ENCODE results near the gene MAML2.

The MAML2 gene

DNA sequence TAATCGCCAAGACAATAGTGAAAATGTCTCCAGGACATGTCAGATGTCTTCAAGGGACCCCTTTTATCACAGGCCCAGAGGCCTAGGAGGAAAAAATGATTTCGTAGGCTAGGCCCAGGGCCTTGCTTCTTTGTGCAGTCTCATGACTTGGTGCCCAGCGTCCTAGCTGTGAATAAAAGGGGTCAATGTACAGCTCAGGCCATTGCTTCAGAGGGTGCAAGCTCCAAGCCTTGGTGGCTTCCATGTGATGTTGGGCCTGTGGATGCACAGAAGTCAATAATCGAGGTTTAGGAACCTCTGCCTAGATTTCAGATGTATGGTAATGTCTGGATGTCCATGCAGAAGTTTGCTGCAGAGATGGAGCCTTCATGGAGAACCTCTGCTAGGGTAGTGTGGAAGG is 398.4 kb downstream of the MAML2 start:
- Histone ChIP-seq H3K4me1 (ENCODE audit: control insufficient read depth, insufficient read depth, low read length) (no peaks in the 10 kb centered on the region), H3K4me3 (ENCODE audit: low read length) (no peak overlapping the region), H3K9ac (ENCODE audit: low read length) (no peak overlapping the region), H3K9me3 (ENCODE audit: control insufficient read depth, low read length) (no peaks in the 10 kb centered on the region), H3K36me3 (ENCODE audit: control insufficient read depth, insufficient read depth, low read length) (no peaks in the 10 kb centered on the region), H3K27me3 (ENCODE audit: control insufficient read depth, insufficient read depth, low read length) (no peaks in the 10 kb centered on the region)

DNA sequence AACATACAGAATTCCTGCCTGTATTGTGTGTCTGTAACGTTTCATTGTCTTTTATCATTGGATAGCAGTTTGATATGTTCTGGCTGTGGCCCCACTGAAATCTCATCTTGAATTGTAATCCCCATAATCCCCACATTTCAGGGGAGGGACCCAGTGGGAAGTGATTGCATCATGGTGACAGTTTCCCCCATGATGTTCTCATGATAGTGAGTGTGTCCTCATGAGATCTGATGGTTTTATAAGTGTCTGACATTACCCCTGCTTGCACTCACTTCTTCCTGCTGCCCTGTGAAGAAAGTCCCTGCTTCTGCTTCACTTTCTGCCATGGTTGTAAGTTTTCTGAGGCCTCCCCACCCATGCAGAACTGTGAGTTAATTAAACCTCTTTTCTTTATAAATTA is 399.4 kb downstream of the MAML2 start:
- H3K27me3 ChIP-seq (ENCODE audit: control insufficient read depth, insufficient read depth, low read length), result no peaks in the 10 kb centered on the region
- no peak overlapping the region for H3K9ac ChIP-seq (ENCODE audit: low read length)
- no peak overlapping the region for H3K4me3 ChIP-seq (ENCODE audit: low read length)
- H3K4me1 ChIP-seq (ENCODE audit: control insufficient read depth, insufficient read depth, low read length), result no peaks in the 10 kb centered on the region
- H3K9me3 ChIP-seq (ENCODE audit: control insufficient read depth, low read length), result no peaks in the 10 kb centered on the region
- H3K36me3 ChIP-seq (ENCODE audit: control insufficient read depth, insufficient read depth, low read length), result no peaks in the 10 kb centered on the region

DNA sequence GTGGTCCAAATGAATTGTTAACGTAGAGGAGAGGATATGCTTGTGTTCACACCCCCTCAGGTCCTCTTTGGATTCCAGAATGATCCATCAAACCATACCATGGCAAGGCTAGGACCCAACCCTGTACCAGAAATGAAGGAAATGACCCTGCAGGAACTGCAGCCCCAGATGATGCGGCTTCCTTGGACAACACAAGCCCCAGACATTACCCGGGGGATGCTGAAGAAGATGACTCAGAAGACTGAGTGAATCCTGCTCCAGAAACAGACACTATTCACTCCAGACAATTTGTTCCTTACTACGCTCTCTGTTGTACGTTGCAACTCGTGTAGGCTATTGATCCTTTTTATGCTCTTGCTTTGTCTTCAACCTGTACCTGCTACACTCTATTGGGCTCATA is 403.9 kb downstream of the MAML2 start:
- Histone ChIP-seq H3K4me3 (ENCODE audit: low read length) (no peak overlapping the region), H3K27me3 (ENCODE audit: control insufficient read depth, insufficient read depth, low read length) (no peaks in the 10 kb centered on the region), H3K36me3 (ENCODE audit: control insufficient read depth, insufficient read depth, low read length) (no peaks in the 10 kb centered on the region), H3K9me3 (ENCODE audit: control insufficient read depth, low read length) (no peaks in the 10 kb centered on the region), H3K9ac (ENCODE audit: low read length) (no peak overlapping the region), H3K4me1 (ENCODE audit: control insufficient read depth, insufficient read depth, low read length) (no peaks in the 10 kb centered on the region)

DNA sequence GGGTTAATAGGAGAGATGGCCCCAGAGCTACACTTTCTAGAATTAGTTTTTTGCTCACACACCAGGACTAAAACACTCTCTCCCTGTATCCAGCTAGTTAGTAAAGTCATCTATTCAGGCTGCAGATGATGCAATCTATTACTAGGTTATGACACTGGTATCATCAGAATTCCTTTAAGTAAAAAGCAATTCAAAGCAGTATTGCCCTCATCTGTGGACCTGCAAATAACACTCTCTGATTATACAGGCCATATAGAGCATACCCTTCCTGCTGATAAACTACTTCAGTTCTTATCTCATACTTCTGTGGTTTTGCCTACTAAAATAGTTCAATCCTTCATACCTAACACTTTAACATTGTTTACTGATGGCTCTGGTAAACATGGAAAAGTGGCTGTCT is 405.6 kb downstream of the MAML2 start:
- no peaks in the 10 kb centered on the region for H3K36me3 ChIP-seq (ENCODE audit: control insufficient read depth, insufficient read depth, low read length)
- no peaks in the 10 kb centered on the region for H3K9me3 ChIP-seq (ENCODE audit: control insufficient read depth, low read length)
- no peaks in the 10 kb centered on the region for H3K27me3 ChIP-seq (ENCODE audit: control insufficient read depth, insufficient read depth, low read length)
- H3K4me1 ChIP-seq (ENCODE audit: control insufficient read depth, insufficient read depth, low read length), result no peaks in the 10 kb centered on the region
- H3K9ac ChIP-seq (ENCODE audit: low read length), result no peak overlapping the region
- H3K4me3 ChIP-seq (ENCODE audit: low read length), result no peak overlapping the region

DNA sequence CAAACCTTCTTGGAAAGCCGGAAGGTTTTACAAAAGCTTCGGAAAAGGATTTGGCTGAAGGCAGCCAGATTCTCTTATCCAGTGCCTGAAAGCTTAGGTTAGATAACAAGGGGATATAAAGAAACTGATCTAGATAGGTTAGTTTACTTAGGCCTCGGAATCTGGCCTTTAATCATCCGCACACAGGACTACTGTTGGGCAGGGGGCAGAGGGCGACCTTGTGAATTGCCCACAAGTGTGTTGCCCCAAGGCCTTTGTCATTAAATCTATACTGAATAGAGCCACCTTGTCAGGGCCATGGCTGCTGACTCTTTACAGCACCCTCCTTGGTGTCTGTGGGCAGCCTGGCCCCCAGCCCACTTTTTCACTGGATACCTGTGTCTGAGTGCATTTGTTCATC is 409.4 kb downstream of the MAML2 start:
- Histone ChIP-seq H3K36me3 (ENCODE audit: control insufficient read depth, insufficient read depth, low read length) (no peaks in the 10 kb centered on the region), H3K9me3 (ENCODE audit: control insufficient read depth, low read length) (no peaks in the 10 kb centered on the region), H3K9ac (ENCODE audit: low read length) (no peak overlapping the region), H3K4me1 (ENCODE audit: control insufficient read depth, insufficient read depth, low read length) (no peaks in the 10 kb centered on the region), H3K4me3 (ENCODE audit: low read length) (no peak overlapping the region), H3K27me3 (ENCODE audit: control insufficient read depth, insufficient read depth, low read length) (no peaks in the 10 kb centered on the region)

DNA sequence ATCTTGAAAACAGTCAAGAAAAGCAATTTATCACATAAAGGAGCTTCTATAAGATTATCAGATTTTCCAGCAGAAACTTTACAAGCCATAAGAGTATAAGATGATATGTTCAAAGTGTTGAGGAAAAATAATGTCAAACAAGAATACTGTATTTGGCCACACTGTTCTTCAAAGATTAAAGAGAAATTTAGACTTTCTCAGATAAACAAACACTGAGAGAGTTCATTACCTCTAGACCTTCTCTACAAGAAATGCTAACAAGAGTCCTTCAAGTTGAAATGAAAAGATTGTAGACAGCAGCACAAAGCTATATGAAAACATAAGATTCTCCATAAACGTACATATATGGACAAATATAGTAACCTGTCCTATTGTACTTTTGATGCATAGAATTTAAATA is 411.1 kb downstream of the MAML2 start:
- Histone ChIP-seq H3K9ac (ENCODE audit: low read length) (no peak overlapping the region), H3K9me3 (ENCODE audit: control insufficient read depth, low read length) (no peaks in the 10 kb centered on the region), H3K36me3 (ENCODE audit: control insufficient read depth, insufficient read depth, low read length) (no peaks in the 10 kb centered on the region), H3K27me3 (ENCODE audit: control insufficient read depth, insufficient read depth, low read length) (no peaks in the 10 kb centered on the region), H3K4me3 (ENCODE audit: low read length) (no peak overlapping the region), H3K4me1 (ENCODE audit: control insufficient read depth, insufficient read depth, low read length) (no peaks in the 10 kb centered on the region)

DNA sequence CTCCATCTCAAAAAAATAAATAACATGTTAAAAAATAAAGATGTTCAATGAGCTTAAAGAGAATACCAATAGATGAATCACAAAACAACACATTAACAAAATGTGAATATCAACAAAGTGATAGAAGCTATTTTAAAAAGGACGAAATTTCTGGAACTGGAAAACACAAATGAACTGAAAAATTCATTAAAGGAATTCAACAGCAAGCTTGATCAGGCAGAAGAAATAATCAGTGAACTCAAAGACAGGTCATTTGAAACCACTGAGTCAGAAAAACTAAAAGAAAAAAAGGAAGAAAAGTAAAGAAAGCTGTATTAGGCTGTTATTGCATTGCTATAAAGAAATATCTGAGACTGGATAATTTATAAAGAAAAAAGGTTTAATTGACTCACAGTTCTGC is 412.0 kb downstream of the MAML2 start:
- Histone ChIP-seq H3K9ac (ENCODE audit: low read length) (no peak overlapping the region), H3K9me3 (ENCODE audit: control insufficient read depth, low read length) (no peaks in the 10 kb centered on the region), H3K4me3 (ENCODE audit: low read length) (no peak overlapping the region), H3K36me3 (ENCODE audit: control insufficient read depth, insufficient read depth, low read length) (no peaks in the 10 kb centered on the region), H3K27me3 (ENCODE audit: control insufficient read depth, insufficient read depth, low read length) (no peaks in the 10 kb centered on the region), H3K4me1 (ENCODE audit: control insufficient read depth, insufficient read depth, low read length) (no peaks in the 10 kb centered on the region)

DNA sequence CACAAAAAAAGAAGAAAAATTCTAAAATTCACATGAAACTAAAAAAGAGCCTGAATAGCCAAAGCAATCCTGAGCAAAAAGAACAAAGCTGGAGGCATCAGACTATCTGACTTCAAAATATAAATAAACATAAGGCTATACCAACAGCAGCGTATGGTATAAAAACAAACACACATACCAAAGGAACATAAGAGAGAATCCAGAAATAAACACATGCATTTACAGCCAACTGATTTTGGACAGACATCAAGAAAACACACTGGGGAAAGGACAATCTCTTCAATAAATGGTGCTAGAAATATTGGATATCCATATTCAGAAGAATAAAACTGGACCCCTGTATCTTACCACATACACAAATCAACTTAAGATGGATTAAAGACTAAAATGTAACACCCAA is 416.3 kb downstream of the MAML2 start:
- no peak overlapping the region for H3K9ac ChIP-seq (ENCODE audit: low read length)

More for the DNA sequence above, 416.3 kb downstream of the MAML2 start:
- H3K9me3 ChIP-seq (ENCODE audit: control insufficient read depth, low read length), result no peaks in the 10 kb centered on the region
- no peaks in the 10 kb centered on the region for H3K27me3 ChIP-seq (ENCODE audit: control insufficient read depth, insufficient read depth, low read length)
- peaks cover 6% of the 10 kb centered on the region for H3K4me1 ChIP-seq (ENCODE audit: control insufficient read depth, insufficient read depth, low read length)
- no peak overlapping the region for H3K4me3 ChIP-seq (ENCODE audit: low read length)
- no peaks in the 10 kb centered on the region for H3K36me3 ChIP-seq (ENCODE audit: control insufficient read depth, insufficient read depth, low read length)
